ENCODE results near the gene CYGB. TPM values are rescaled to one million over a fixed set of nuclear protein-coding genes. Genes with fewer than 3 reads are reported as not detected.
A peak's percentile ranks its signal among the peaks of the same experiment; 100 is the strongest.

CYGB gene
- total and polyA plus RNA-seq, 2 of the 13 experiments (the other 11 are each of a cell fraction or from before 2014, with no cell fraction given) = 18.9 to 27.1 TPM

DNA sequence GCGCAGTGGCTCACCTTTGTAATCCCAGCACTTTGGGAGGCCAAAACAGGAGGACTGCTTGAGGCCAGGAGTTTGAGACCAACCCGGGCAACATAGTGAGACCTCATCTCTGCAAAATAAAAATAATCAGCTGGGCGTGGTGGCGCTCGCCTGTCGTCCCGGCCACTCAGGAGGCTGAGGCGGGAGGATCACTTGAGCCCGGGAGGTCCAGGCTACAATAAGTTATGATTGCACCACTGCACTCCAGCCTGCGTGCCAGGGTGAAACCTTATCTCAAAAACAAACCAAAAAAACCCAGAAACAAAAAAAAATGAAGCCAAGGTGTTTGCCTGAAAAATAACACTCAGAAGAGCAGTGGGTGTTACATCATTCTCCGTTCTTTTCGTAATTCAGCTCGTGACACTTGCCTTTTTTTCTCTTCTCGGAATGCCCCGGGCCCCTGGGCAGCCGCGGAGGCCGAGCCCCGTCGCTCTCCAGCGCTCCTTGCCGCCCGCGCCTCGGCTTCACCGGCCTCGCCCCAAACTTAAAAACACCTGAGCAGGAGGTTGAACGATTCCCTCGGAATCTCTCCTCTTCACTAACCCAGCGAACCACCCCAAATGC is 19.4 kb upstream of the CYGB start (continued):
- no peak for TF ChIP-seq RERE (CRISPR knock-in tag; IDR thresholded peaks at IDR 0.05; ENCODE audit: low read depth)
- 0 out of 2 replicates have a peak, but pooled peaks have one; percentile 13 for TF ChIP-seq ZNF564 (CRISPR knock-in tag; IDR thresholded peaks at IDR 0.05)
- TF ChIP-seq, protein P1, sequence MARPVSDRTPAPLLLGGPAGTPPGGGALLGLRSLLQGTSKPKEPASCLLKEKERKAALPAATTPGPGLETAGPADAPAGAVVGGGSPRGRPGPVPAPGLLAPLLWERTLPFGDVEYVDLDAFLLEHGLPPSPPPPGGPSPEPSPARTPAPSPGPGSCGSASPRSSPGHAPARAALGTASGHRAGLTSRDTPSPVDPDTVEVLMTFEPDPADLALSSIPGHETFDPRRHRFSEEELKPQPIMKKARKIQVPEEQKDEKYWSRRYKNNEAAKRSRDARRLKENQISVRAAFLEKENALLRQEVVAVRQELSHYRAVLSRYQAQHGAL (CRISPR knock-in tag; IDR thresholded peaks at IDR 0.05; ENCODE audit: not compliant biosample characterization) = peak; percentile 73
- no peak for TF ChIP-seq FOXC1 (CRISPR knock-in tag; IDR thresholded peaks at IDR 0.05; ENCODE audit: borderline replicate concordance)
- no peak for TF ChIP-seq ZNF451 (CRISPR knock-in tag; IDR thresholded peaks at IDR 0.05)
- no peak for TF ChIP-seq PHF21A (CRISPR knock-in tag; IDR thresholded peaks at IDR 0.05)
- peak; percentile 59 for TF ChIP-seq ZNF777 (CRISPR knock-in tag; IDR thresholded peaks at IDR 0.05)
- no peak for TF ChIP-seq ZKSCAN1 (IDR thresholded peaks at IDR 0.05; ENCODE audit: low read length)
- no peak for TF ChIP-seq DMAP1 (CRISPR knock-in tag; IDR thresholded peaks at IDR 0.05)
- TF ChIP-seq, protein P2, sequence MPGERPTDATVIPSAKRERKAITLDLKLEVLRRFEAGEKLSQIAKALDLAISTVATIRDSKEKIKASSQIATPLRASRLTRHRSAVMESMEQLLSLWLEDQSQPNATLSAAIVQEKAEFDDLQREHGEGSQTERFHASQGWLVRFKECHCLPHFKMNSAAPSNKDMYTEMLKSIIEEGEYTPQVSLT (CRISPR knock-in tag; IDR thresholded peaks at IDR 0.05; ENCODE audit: borderline replicate concordance, low read depth) = no peak
- TF ChIP-seq WIZ (CRISPR knock-in tag; IDR thresholded peaks at IDR 0.05) = no peak
- peak; percentile 79 for TF ChIP-seq CEBPG (CRISPR knock-in tag; IDR thresholded peaks at IDR 0.05)
- TF ChIP-seq ARID2 (CRISPR knock-in tag; IDR thresholded peaks at IDR 0.05; ENCODE audit: borderline replicate concordance) = peak; percentile 90; the same call in 1 of the 2 replicates
- peak; percentile 40; the same call in 1 of the 2 replicates for TF ChIP-seq ZNF646 (CRISPR knock-in tag; IDR thresholded peaks at IDR 0.05)
- TF ChIP-seq, protein P3, sequence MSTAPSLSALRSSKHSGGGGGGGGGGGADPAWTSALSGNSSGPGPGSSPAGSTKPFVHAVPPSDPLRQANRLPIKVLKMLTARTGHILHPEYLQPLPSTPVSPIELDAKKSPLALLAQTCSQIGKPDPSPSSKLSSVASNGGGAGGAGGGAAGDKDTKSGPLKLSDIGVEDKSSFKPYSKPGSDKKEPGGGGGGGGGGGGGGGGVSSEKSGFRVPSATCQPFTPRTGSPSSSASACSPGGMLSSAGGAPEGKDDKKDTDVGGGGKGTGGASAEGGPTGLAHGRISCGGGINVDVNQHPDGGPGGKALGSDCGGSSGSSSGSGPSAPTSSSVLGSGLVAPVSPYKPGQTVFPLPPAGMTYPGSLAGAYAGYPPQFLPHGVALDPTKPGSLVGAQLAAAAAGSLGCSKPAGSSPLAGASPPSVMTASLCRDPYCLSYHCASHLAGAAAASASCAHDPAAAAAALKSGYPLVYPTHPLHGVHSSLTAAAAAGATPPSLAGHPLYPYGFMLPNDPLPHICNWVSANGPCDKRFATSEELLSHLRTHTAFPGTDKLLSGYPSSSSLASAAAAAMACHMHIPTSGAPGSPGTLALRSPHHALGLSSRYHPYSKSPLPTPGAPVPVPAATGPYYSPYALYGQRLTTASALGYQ (CRISPR knock-in tag; IDR thresholded peaks at IDR 0.05) = 0 out of 2 replicates have a peak, but pooled peaks have one; percentile 12
